PC-3 (cell line): ENCODE data around the gene GRIA2. TPM values are rescaled to one million over a fixed set of nuclear protein-coding genes. Genes with fewer than 3 reads are reported as not detected.
A peak's percentile ranks its signal among the peaks of the same experiment; 100 is the strongest.

Source experiments
- ATAC-seq: fragments of 200-7000 bp; cut with Tn5 transposase; 2 replicates; pipeline ENCODE4 v1.9.1; 2020; ENCODE audit warnings: mild to moderate bottlenecking, moderate library complexity
- BruUV-seq: library from RNA; stranded (reverse); fragments of 400-500 nt; replicated peaks from 2 replicates; lab custom pipeline; 2021; lab: Mats Ljungman, UMichigan
- CTCF ChIA-PET: fragments of 300-600 bp; sonication (Branson Sonifier 250); formaldehyde crosslinking; loops from one replicate; lab custom pipeline; 2022; ENCODE audit warnings: antibody characterized with exemption; lab: Charles Lee
- POLR2A ChIA-PET: fragments of 300-600 bp; sonication (Branson Sonifier 250); formaldehyde crosslinking; loops from one replicate; lab custom pipeline; 2022; ENCODE audit warnings: antibody characterized with exemption; ENCODE audit not compliant: unreplicated experiment; lab: Charles Lee
- DNase-seq: peaks from one replicate; pipeline ENCODE4 v3.0.0-alpha.2; 2015
- H2AFZ ChIP-seq: fragments of 300-600 bp; sonication (generic); 2 replicates; pipeline ENCODE4 v1.6.0; 2016; ENCODE audit warnings: antibody characterized with exemption, low read length
- H3F3A ChIP-seq: fragments of 300-600 bp; sonication (generic); one replicate; pipeline ENCODE4 v1.6.0; 2017; ENCODE audit warnings: antibody characterized with exemption, low read length, control low read depth, mild to moderate bottlenecking; ENCODE audit not compliant: unreplicated experiment
- H3K27ac ChIP-seq: fragments of 300-600 bp; sonication (generic); 2 replicates; pipeline ENCODE4 v1.5.1; 2016; ENCODE audit warnings: mild to moderate bottlenecking, low read length
- H3K27me3 ChIP-seq: fragments of 300-600 bp; sonication (generic); 2 replicates; pipeline ENCODE4 v1.6.1; 2016; ENCODE audit warnings: low read length, mixed read lengths
- H3K36me3 ChIP-seq: fragments of 300-600 bp; sonication (generic); 2 replicates; pipeline ENCODE4 v1.6.1; 2016; ENCODE audit warnings: low read depth, mixed run types, low read length, mixed read lengths
- H3K4me1 ChIP-seq: fragments of 300-600 bp; sonication (generic); 2 replicates; pipeline ENCODE4 v1.5.1; 2016; ENCODE audit warnings: low read length; ENCODE audit not compliant: insufficient read depth
- H3K4me2 ChIP-seq: fragments of 300-600 bp; sonication (generic); 2 replicates; pipeline ENCODE4 v1.6.0; 2016; ENCODE audit warnings: low read length
- H3K4me3 ChIP-seq: fragments of 300-600 bp; sonication (generic); 2 replicates; pipeline ENCODE4 v1.5.1; 2016; ENCODE audit warnings: mild to moderate bottlenecking, low read length, mixed read lengths
- H3K79me2 ChIP-seq: fragments of 300-600 bp; sonication (generic); 2 replicates; pipeline ENCODE4 v1.6.1; 2017; ENCODE audit warnings: low read length, mixed read lengths
- H3K9ac ChIP-seq: fragments of 300-600 bp; sonication (generic); 2 replicates; pipeline ENCODE4 v1.6.0; 2016; ENCODE audit warnings: mild to moderate bottlenecking, low read length
- H3K9me2 ChIP-seq: fragments of 300-600 bp; sonication (generic); replicated peaks from 2 replicates; pipeline ENCODE4 v1.6.1; 2016; ENCODE audit warnings: mixed run types, low read length, mixed read lengths
- H3K9me3 ChIP-seq: fragments of 300-600 bp; sonication (generic); 2 replicates; pipeline ENCODE4 v1.6.1; 2016; ENCODE audit warnings: low read length, mixed read lengths
- H4K20me1 ChIP-seq: fragments of 300-600 bp; sonication (generic); 2 replicates; pipeline ENCODE4 v1.6.1; 2016; ENCODE audit warnings: low read length, mixed read lengths
- EZH2 ChIP-seq: fragments of 300-600 bp; sonication (generic); IDR thresholded peaks from one replicate; pipeline ENCODE4 v1.6.1; 2017; ENCODE audit warnings: antibody characterized with exemption, mild to moderate bottlenecking, low read length; ENCODE audit not compliant: unreplicated experiment
- EZH2phosphoT487 ChIP-seq: fragments of 300-600 bp; sonication (generic); IDR thresholded peaks from 2 replicates; pipeline ENCODE4 v1.6.1; 2018; ENCODE audit warnings: mild to moderate bottlenecking, antibody characterized with exemption, low read length, borderline replicate concordance
- intact Hi-C: fragments of 100-400 bp; cut with micrococcal nuclease; formaldehyde crosslinking; loops from 2 replicates; pipeline ENCODE4 v1.9.0; 2023
- total RNA-seq: library from RNA; depleted of rRNA; stranded (reverse); fragments of >200 nt; gene quantifications from 2 replicates; pipeline ENCODE4 v1.2.3, GENCODE V29; 2014
- TF ChIP-seq, protein P1 (sequence below): fragments of 300-600 bp; sonication (generic); conservative IDR thresholded peaks from 2 replicates; pipeline ENCODE4 v1.5.1; 2017; ENCODE audit warnings: antibody characterized with exemption, low read depth, mild to moderate bottlenecking, low read length

Gene GRIA2
- total RNA-seq, 1 experiment from 2014 or later = not detected

DNA sequence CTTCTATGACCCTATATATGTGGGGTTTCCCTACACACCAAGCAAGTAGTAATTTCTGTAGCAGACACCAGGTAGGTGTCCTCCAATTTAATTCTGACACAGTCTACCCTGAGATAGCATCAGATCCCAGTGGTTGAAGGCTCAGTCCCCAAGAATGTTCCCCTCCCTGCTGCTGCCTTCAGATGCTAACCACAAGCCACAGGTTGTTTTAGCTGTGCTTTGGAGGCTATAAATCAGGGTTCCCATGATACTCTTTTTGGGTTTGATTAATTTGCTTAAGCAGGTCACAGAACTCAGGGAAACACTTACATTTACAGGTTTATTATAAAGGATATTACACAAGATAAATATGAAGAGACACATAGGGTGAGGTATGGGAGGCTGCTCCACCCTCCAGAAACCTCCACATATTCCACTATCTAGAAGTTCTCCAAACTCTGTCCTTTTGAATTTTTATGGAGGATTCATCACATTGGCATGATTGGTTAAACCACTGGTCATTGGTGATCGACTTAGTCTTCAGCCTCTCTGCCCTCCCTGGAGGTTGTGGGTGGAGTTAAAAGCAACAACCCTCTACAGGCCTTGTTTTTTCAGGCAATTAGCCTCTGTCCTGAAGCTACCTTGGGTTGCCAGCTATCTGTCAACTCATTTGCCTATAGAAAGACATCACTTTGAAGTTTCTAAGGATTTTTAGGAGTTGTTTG is 50.8 kb downstream of the GRIA2 start:
- Histone ChIP-seq H3K9me2 (no peaks in the 10 kb centered on the region), H2AFZ (no peak overlapping the region), H3K36me3 (no peaks in the 10 kb centered on the region), H3K27me3 (no peaks in the 10 kb centered on the region), H3K4me3 (no peak overlapping the region), H3K27ac (no peak overlapping the region), H3K4me1 (peaks cover 7% of the 10 kb centered on the region; the same call in 1 of the 2 replicates), H3K9me3 (no peaks in the 10 kb centered on the region), H3K4me2 (peak overlapping the region; percentile 24; the same call in 1 of the 2 replicates), H4K20me1 (no peaks in the 10 kb centered on the region), H3K79me2 (no peaks in the 10 kb centered on the region), H3F3A (no peaks in the 10 kb centered on the region), H3K9ac (no peak overlapping the region)
- DNase-seq (peak; percentile 68), ATAC-seq (peak; percentile 62)
- POLR2A ChIA-PET = no interaction called here
- BruUV-seq = no TSS peak
- CTCF ChIA-PET = no interaction called here
- TF ChIP-seq, protein P1, sequence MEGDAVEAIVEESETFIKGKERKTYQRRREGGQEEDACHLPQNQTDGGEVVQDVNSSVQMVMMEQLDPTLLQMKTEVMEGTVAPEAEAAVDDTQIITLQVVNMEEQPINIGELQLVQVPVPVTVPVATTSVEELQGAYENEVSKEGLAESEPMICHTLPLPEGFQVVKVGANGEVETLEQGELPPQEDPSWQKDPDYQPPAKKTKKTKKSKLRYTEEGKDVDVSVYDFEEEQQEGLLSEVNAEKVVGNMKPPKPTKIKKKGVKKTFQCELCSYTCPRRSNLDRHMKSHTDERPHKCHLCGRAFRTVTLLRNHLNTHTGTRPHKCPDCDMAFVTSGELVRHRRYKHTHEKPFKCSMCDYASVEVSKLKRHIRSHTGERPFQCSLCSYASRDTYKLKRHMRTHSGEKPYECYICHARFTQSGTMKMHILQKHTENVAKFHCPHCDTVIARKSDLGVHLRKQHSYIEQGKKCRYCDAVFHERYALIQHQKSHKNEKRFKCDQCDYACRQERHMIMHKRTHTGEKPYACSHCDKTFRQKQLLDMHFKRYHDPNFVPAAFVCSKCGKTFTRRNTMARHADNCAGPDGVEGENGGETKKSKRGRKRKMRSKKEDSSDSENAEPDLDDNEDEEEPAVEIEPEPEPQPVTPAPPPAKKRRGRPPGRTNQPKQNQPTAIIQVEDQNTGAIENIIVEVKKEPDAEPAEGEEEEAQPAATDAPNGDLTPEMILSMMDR = no peak
- TF ChIP-seq EZH2 (no peak), EZH2phosphoT487 (no peak)
- intact Hi-C loops = no loop called here

DNA sequence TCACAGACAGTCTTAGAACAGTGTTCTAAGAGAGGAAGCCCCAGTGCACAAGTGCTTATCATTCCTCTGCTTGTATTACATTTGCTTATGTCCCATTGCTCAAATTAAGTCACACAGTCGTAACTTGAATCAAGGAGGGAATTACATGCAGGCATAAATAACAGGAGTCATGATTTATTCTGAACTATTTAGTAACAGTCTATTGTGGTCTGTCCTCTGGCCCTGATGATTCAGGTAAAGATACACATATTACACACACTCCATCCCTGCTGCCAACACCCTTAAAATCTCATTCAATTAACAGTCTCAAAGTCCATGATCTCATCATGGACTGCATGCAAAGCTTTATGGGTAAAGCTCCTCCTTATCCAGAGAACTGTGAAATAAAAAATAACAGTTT is 60.1 kb downstream of the GRIA2 start:
- peak; percentile 99 for ATAC-seq
- no peaks in the 10 kb centered on the region for H4K20me1 ChIP-seq
- no TSS peak for BruUV-seq

More for the DNA sequence above, 60.1 kb downstream of the GRIA2 start:
- peaks cover 7% of the 10 kb centered on the region for H3K4me1 ChIP-seq
- intact Hi-C loops = no loop called here
- no peak overlapping the region for H2AFZ ChIP-seq
- no peaks in the 10 kb centered on the region for H3K9me2 ChIP-seq
- no peaks in the 10 kb centered on the region for H3K79me2 ChIP-seq
- POLR2A ChIA-PET = interaction anchor here (0.5 kb wide), 1 partner anchor 930 kb away, joined by 4 read pairs; the partner anchor contains the start of gene TMEM144
- H3K27ac ChIP-seq = no peak overlapping the region
- H3K36me3 ChIP-seq = no peaks in the 10 kb centered on the region
- TF ChIP-seq EZH2phosphoT487 (no peak), EZH2 (no peak)
- TF ChIP-seq, protein P1 = no peak
- no peaks in the 10 kb centered on the region for H3F3A ChIP-seq
- no peaks in the 10 kb centered on the region for H3K9me3 ChIP-seq
- 0 out of 2 replicates have a peak overlapping the region, but pooled peaks have one; percentile 7 for H3K4me2 ChIP-seq
- peak; percentile 69 for DNase-seq
- no peak overlapping the region for H3K9ac ChIP-seq
- no peak overlapping the region for H3K4me3 ChIP-seq
- H3K27me3 ChIP-seq = no peaks in the 10 kb centered on the region
- CTCF ChIA-PET = no interaction called here
